Endometrium (tissue), 2 donors: ENCODE results near the gene FIGNL2.
"Not testable (repeated sequence)": the region's sequence is repeated elsewhere in the genome, so short reads cannot be mapped to it uniquely, and the experiment has no call there.

ENCODE experiments used
- FAIRE-seq: peaks from 2 replicates; lab custom pipeline; 2012; peaks lifted over from hg19 to GRCh38; lab: Jason Lieb, UNC
- donor health status: control.
- donor health status: control.

Gene FIGNL2

GRCh38 chr12:51817027-51817953 is 31.2 kb downstream of the FIGNL2 start:
- no peak for FAIRE-seq

- no peak for FAIRE-seq
Observed at GRCh38 chr12:51815571-51815970, 32.9 kb downstream of the FIGNL2 start.

GRCh38 chr12:51814311-51815088 is 34.0 kb downstream of the FIGNL2 start:
- no peak for FAIRE-seq

- no peak for FAIRE-seq
Observed at GRCh38 chr12:51813931-51814310, 34.6 kb downstream of the FIGNL2 start.

- FAIRE-seq: no peak
Observed at GRCh38 chr12:51812871-51813270, 35.6 kb downstream of the FIGNL2 start.

GRCh38 chr12:51811203-51812202 is 37.0 kb downstream of the FIGNL2 start:
- FAIRE-seq: no peak

GRCh38 chr12:51809193-51809592 is 39.3 kb downstream of the FIGNL2 start:
- FAIRE-seq: no peak

GRCh38 chr12:51806896-51807295 is 41.6 kb downstream of the FIGNL2 start:
- FAIRE-seq: no peak

GRCh38 chr12:51801027-51801426 is 47.5 kb downstream of the FIGNL2 start:
- no peak for FAIRE-seq

- FAIRE-seq: no peak
Observed at GRCh38 chr12:51798501-51798900, 50.0 kb downstream of the FIGNL2 start.

GRCh38 chr12:51798051-51798450 is 50.5 kb downstream of the FIGNL2 start:
- FAIRE-seq: not testable (repeated sequence)

GRCh38 chr12:51797301-51797700 is 51.2 kb downstream of the FIGNL2 start:
- FAIRE-seq: no peak

- FAIRE-seq: no peak
Observed at GRCh38 chr12:51793201-51793600, 55.3 kb downstream of the FIGNL2 start.

GRCh38 chr12:51792417-51792816 is 56.1 kb downstream of the FIGNL2 start:
- FAIRE-seq: no peak

GRCh38 chr12:51788876-51789275 is 59.6 kb downstream of the FIGNL2 start:
- no peak for FAIRE-seq

- no peak for FAIRE-seq
Observed at GRCh38 chr12:51785906-51786305, 62.6 kb downstream of the FIGNL2 start.

- FAIRE-seq: no peak
Observed at GRCh38 chr12:51784688-51785087, 63.8 kb downstream of the FIGNL2 start.

- FAIRE-seq: no peak
Observed at GRCh38 chr12:51779876-51780275, 68.6 kb downstream of the FIGNL2 start.

GRCh38 chr12:51777973-51778372 is 70.5 kb downstream of the FIGNL2 start:
- no peak for FAIRE-seq

GRCh38 chr12:51777457-51777856 is 71.1 kb downstream of the FIGNL2 start:
- no peak for FAIRE-seq

GRCh38 chr12:51774933-51775332 is 73.6 kb downstream of the FIGNL2 start:
- FAIRE-seq: no peak
